ENCODE results near the gene MYADML2.

Gene MYADML2

GRCh38 chr17:81947189-81947588 lies at the start of gene MYADML2:
MYADML2 (minus strand) TSS chr17:81947233; CDS start chr17:81941741, 5,492 bp downstream.
- peaks cover 34% of the 10 kb centered on the region for H3K27me3 ChIP-seq
- no peaks in the 10 kb centered on the region for H3K36me3 ChIP-seq
- H3K4me3 ChIP-seq (ENCODE audit: low read depth in 1 of 2, low read length in 1 of 2) = no peak within 1 kb of the TSS
- H3K9me3 ChIP-seq = no peaks in the 10 kb centered on the region
- H3K27ac ChIP-seq = no peak within 1 kb of the TSS
- H3K4me1 ChIP-seq (ENCODE audit: control insufficient read depth in 1 of 2, insufficient read depth in 1 of 2, low read depth in 1 of 2, low read length in 1 of 2) = no peaks in the 10 kb centered on the region
- no peak for TF ChIP-seq CTCF (IDR thresholded peaks at IDR 0.05)

GRCh38 chr17:81996232-81996756 lies 49.3 kb upstream of the MYADML2 start:
- no peak overlapping the region for H3K4me3 ChIP-seq (ENCODE audit: low read depth in 1 of 2, low read length in 1 of 2)
- H3K36me3 ChIP-seq = peaks cover 7% of the 10 kb centered on the region
- no peaks in the 10 kb centered on the region for H3K4me1 ChIP-seq (ENCODE audit: control insufficient read depth in 1 of 2, insufficient read depth in 1 of 2, low read depth in 1 of 2, low read length in 1 of 2)
- H3K9me3 ChIP-seq = no peaks in the 10 kb centered on the region
- no peak overlapping the region for H3K27ac ChIP-seq
- H3K27me3 ChIP-seq = no peaks in the 10 kb centered on the region
- no peak for TF ChIP-seq CTCF (IDR thresholded peaks at IDR 0.05)

DNA sequence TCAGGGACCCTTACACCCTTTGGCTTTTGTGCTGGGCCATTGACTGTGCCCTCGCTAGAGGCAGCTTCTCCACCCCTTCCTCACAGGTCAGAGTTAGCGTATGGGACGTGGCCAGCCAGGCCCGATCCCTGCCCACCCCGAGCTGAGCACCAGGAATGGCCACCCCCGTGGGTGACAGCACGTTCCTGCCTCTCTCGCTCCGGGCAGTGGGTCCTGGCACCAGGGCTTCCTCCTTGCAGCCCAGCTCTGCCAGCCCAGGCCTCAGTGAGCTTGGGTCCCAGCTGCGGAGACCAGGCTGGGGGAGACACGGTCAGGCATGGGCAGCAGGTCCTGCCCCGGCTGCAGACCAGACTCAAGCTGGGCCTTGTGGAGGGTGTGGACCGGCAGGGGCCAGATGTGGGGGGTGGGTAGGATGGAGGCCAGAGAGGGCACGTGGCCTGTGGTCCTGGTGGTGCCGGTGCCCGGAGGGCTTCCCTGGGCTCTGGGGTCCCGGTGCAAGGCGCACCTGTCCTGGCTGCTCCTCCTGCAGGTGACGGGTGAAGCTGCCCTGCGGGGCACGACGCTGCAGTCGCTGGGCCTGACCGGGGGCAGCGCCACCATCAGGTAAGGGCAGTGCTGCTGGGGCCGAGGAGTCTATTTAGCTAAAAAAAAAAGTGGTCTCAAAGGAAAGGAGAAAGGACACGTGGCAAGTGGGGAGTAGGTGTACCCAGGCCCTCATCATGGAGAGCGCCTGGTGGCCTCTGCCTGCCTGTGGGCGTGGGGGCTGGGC lies 48.6 kb upstream of the MYADML2 start:
- no peak overlapping the region for H3K4me3 ChIP-seq (ENCODE audit: low read depth in 1 of 2, low read length in 1 of 2)
- H3K27ac ChIP-seq = no peak overlapping the region
- H3K9me3 ChIP-seq = no peaks in the 10 kb centered on the region
- no peaks in the 10 kb centered on the region for H3K27me3 ChIP-seq
- no peaks in the 10 kb centered on the region for H3K4me1 ChIP-seq (ENCODE audit: control insufficient read depth in 1 of 2, insufficient read depth in 1 of 2, low read depth in 1 of 2, low read length in 1 of 2)
- no peak for TF ChIP-seq CTCF (IDR thresholded peaks at IDR 0.05)
- H3K36me3 ChIP-seq = peaks cover 7% of the 10 kb centered on the region

DNA sequence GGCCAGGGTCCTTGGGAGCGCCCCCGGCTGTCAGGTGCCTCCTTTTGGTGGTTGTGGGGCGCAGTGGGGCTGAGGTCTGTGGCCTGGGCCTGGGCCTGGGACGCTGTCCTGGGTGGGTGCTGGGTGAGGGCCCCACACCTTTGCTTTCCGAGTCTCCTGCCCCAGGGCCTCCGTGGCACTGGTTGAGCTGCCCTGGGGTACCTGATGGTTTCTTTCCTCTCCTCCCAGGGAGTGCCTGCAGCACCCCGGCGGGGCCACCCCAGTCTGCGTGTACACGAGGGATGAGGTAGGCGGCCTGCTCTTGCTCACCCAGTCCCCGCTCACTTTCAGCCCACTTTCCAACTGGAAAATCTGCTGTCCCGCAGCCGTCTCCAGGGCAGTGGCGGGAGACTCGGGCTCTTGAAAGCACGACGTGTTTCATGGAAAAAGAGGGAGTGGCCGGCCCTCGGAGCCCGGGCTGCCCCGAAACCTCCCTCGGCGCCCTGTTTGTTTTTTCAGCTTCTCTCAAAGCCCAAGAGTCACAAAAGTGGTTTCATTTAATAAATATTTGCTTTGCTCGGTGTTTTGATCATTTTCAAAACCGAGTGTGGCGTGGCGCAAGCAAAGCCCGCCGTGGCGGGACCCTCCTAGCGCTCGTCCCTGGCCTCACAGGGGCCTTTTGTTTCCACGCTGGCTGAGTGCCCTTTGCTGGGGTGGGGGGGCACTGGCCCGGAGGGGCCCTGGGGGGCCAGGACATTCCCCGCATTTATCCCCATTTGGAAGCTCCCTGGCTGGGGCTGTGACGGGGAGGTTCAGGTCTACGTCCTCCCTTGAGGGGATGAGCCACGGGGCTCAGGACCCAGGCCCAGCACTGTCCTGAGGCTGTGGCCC lies 47.8 kb upstream of the MYADML2 start:
- Histone ChIP-seq H3K36me3 (peaks cover 7% of the 10 kb centered on the region), H3K27ac (no peak overlapping the region)

More for the DNA sequence above, 47.8 kb upstream of the MYADML2 start:
- no peaks in the 10 kb centered on the region for H3K9me3 ChIP-seq
- H3K27me3 ChIP-seq = no peaks in the 10 kb centered on the region
- H3K4me3 ChIP-seq (ENCODE audit: low read depth in 1 of 2, low read length in 1 of 2) = no peak overlapping the region
- H3K4me1 ChIP-seq (ENCODE audit: control insufficient read depth in 1 of 2, insufficient read depth in 1 of 2, low read depth in 1 of 2, low read length in 1 of 2) = no peaks in the 10 kb centered on the region
- TF ChIP-seq CTCF (IDR thresholded peaks at IDR 0.05) = no peak
